Neutrophil (primary cell): ENCODE measurements around the gene L1CAM.

Experiments
- H3K27ac ChIP-seq: fragments of 200-600 bp; sonication (generic); 2 replicates; pipeline ENCODE4 v1.5.1; 2016; ENCODE audit warnings: mild to moderate bottlenecking, moderate library complexity
- H3K27me3 ChIP-seq: fragments of 200-600 bp; sonication (generic); 2 replicates; pipeline ENCODE4 v1.6.0; 2016; ENCODE audit warnings: mild to moderate bottlenecking
- H3K36me3 ChIP-seq: fragments of 200-600 bp; sonication (generic); 2 replicates; pipeline ENCODE4 v1.5.1; 2017
- H3K4me1 ChIP-seq, 2 experiments: fragments of 200-600 bp in 1 of 2; sonication (generic) in 1 of 2; 1 replicate in 1 of 2; 2 replicates in 1 of 2; pipeline versions ENCODE4 v1.5.1 to v1.6.1; 2013 to 2016; ENCODE audit warnings: low read depth in 1 of 2, low read length in 1 of 2, mild to moderate bottlenecking in 1 of 2, moderate library complexity in 1 of 2; ENCODE audit not compliant: control insufficient read depth in 1 of 2, insufficient read depth in 1 of 2
- H3K4me3 ChIP-seq, 2 experiments: fragments of 200-600 bp in 1 of 2; sonication (generic) in 1 of 2; 1 replicate in 1 of 2; 2 replicates in 1 of 2; pipeline ENCODE4 v1.5.1; 2013 to 2016; ENCODE audit warnings: low read depth in 1 of 2, low read length in 1 of 2, mild to moderate bottlenecking in 1 of 2, moderate library complexity in 1 of 2
- H3K9me3 ChIP-seq: fragments of 200-600 bp; sonication (generic); 2 replicates; pipeline ENCODE4 v1.5.1; 2016
- CTCF ChIP-seq: fragments of 200-600 bp; sonication (generic); IDR thresholded peaks from 2 replicates; pipeline ENCODE4 v1.5.1; 2016; ENCODE audit warnings: antibody characterized with exemption

L1CAM gene

GRCh38 chrX:153830640-153831428, 55.1 kb downstream of the L1CAM start:
- no peak for TF ChIP-seq CTCF

GRCh38 chrX:153829799-153830639, 56.0 kb downstream of the L1CAM start, which contains the start of gene PDZD4:
PDZD4 (minus strand) TSS chrX:153830544; CDS start chrX:153830298, 246 bp downstream.
- no peak within 1 kb of the TSS for H3K4me3 ChIP-seq
- no peaks in the 10 kb centered on the region for H3K36me3 ChIP-seq
- no peaks in the 10 kb centered on the region for H3K4me1 ChIP-seq
- H3K27ac ChIP-seq: no peak within 1 kb of the TSS
- peaks cover 94% of the 10 kb centered on the region for H3K27me3 ChIP-seq
- H3K9me3 ChIP-seq: no peaks in the 10 kb centered on the region
- no peak for TF ChIP-seq CTCF

More at GRCh38 chrX:153830640-153831428, 55.1 kb downstream of the L1CAM start:
- Histone ChIP-seq H3K27ac (no peak overlapping the region), H3K4me3 (no peak overlapping the region), H3K36me3 (no peaks in the 10 kb centered on the region), H3K4me1 (no peaks in the 10 kb centered on the region), H3K27me3 (peaks cover 92% of the 10 kb centered on the region), H3K9me3 (no peaks in the 10 kb centered on the region)

GRCh38 chrX:153829549-153829798, 56.5 kb downstream of the L1CAM start:
- no peak for TF ChIP-seq CTCF
- no peak overlapping the region for H3K27ac ChIP-seq
- H3K9me3 ChIP-seq: no peaks in the 10 kb centered on the region
- H3K4me1 ChIP-seq: no peaks in the 10 kb centered on the region
- no peak overlapping the region for H3K4me3 ChIP-seq
- peaks cover 93% of the 10 kb centered on the region for H3K27me3 ChIP-seq
- no peaks in the 10 kb centered on the region for H3K36me3 ChIP-seq

GRCh38 chrX:153828723-153829548, 57.0 kb downstream of the L1CAM start:
- no peak for TF ChIP-seq CTCF
- Histone ChIP-seq H3K27ac (no peak overlapping the region), H3K4me1 (no peaks in the 10 kb centered on the region), H3K9me3 (no peaks in the 10 kb centered on the region), H3K27me3 (peaks cover 94% of the 10 kb centered on the region), H3K4me3 (no peak overlapping the region), H3K36me3 (no peaks in the 10 kb centered on the region)

- Histone ChIP-seq H3K4me1 (no peaks in the 10 kb centered on the region), H3K27ac (no peak overlapping the region), H3K27me3 (peaks cover 96% of the 10 kb centered on the region), H3K36me3 (no peaks in the 10 kb centered on the region), H3K9me3 (no peaks in the 10 kb centered on the region), H3K4me3 (no peak overlapping the region)
- TF ChIP-seq CTCF: no peak
Observed at GRCh38 chrX:153828308-153828707, 57.7 kb downstream of the L1CAM start.
